GM12875 (cell line): ENCODE data around the gene B4GALT2.
A peak's percentile ranks its signal among the peaks of the same experiment; 100 is the strongest.

Source experiments
- H3K4me3 ChIP-seq: one replicate; pipeline ENCODE4 v1.5.1; 2011; ENCODE audit warnings: low read depth, low read length, control low read depth
- CTCF ChIP-seq: IDR thresholded peaks from 2 replicates; pipeline ENCODE4 v1.5.1; 2011; ENCODE audit warnings: low read depth, mild to moderate bottlenecking, control low read depth, inconsistent platforms, low read length, moderate library complexity, borderline replicate concordance; ENCODE audit not compliant: insufficient read depth

B4GALT2 gene

GRCh38 chr1:43947874-43948437, 31.1 kb upstream of the B4GALT2 start:
- H3K4me3 ChIP-seq: peak overlapping the region; percentile 95
- no peak for TF ChIP-seq CTCF

- TF ChIP-seq CTCF: no peak
- H3K4me3 ChIP-seq: no peak overlapping the region
Measured at GRCh38 chr1:43949678-43950077, 29.3 kb upstream of the B4GALT2 start.

- TF ChIP-seq CTCF: no peak
- H3K4me3 ChIP-seq: no peak overlapping the region
Measured at GRCh38 chr1:43951021-43951985, 27.7 kb upstream of the B4GALT2 start.

GRCh38 chr1:43952731-43953346, 26.2 kb upstream of the B4GALT2 start:
- no peak overlapping the region for H3K4me3 ChIP-seq
- TF ChIP-seq CTCF: no peak

GRCh38 chr1:43953361-43953760, 25.6 kb upstream of the B4GALT2 start:
- no peak overlapping the region for H3K4me3 ChIP-seq
- TF ChIP-seq CTCF: no peak

- H3K4me3 ChIP-seq: no peak overlapping the region
- no peak for TF ChIP-seq CTCF
Measured at GRCh38 chr1:43954036-43954435, 25.0 kb upstream of the B4GALT2 start.
